HepG2 (cell line): ENCODE data around the gene OVCH1.
"Not testable (repeated sequence)": the region's sequence is repeated elsewhere in the genome, so short reads cannot be mapped to it uniquely, and the experiment has no call there.

ENCODE experiments used
- DNMT1 ChIP-seq: sonication (generic); formaldehyde crosslinking; IDR thresholded peaks from 2 replicates; pipeline ENCODE4 v1.5.1; 2020; ENCODE audit warnings: mild to moderate bottlenecking, missing genetic modification reagents
- GATAD1 ChIP-seq: IDR thresholded peaks from 2 replicates; pipeline ENCODE4 v1.6.1; 2016; ENCODE audit warnings: missing genetic modification reagents, missing compliant biosample characterization
- TF ChIP-seq, protein P1 (sequence below): fragments of 450-650 bp; IDR thresholded peaks from 2 replicates; pipeline ENCODE4 v1.6.1; 2016

DNA sequence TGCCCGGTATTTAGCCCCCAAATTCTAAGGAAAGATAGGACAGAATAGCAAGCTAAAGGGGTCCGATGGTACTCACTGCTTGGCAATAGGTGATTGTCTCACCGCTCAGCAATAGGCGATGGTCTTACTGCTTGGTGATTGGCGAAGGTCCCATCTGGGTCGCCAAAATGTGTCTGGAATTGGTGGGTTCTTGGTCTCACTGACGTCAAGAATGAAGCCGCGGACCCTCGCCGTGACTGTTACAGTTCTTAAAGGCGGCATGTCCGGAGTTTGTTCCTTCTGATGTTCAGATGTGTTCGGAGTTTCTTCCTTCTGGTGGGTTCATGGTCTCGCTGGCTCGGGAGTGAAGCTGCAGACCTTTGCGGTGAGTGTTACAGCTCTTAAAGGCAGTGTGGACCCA lies 112.3 kb downstream of the OVCH1 start:
- TF ChIP-seq, protein P1, sequence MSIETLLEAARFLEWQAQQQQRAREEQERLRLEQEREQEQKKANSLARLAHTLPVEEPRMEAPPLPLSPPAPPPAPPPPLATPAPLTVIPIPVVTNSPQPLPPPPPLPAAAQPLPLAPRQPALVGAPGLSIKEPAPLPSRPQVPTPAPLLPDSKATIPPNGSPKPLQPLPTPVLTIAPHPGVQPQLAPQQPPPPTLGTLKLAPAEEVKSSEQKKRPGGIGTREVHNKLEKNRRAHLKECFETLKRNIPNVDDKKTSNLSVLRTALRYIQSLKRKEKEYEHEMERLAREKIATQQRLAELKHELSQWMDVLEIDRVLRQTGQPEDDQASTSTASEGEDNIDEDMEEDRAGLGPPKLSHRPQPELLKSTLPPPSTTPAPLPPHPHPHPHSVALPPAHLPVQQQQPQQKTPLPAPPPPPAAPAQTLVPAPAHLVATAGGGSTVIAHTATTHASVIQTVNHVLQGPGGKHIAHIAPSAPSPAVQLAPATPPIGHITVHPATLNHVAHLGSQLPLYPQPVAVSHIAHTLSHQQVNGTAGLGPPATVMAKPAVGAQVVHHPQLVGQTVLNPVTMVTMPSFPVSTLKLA: not testable (repeated sequence)
- TF ChIP-seq GATAD1, DNMT1 (CRISPR knock-in tag): not testable (repeated sequence)
